Stimulated activated CD8-positive, alpha-beta memory T cell treated with anti-CD3 and anti-CD28 coated beads, Interleukin-15, amount 100 ng/mL, for 48 hours (primary cell): ENCODE data around the gene TRIP13.
"Not testable (repeated sequence)": the region's sequence is repeated elsewhere in the genome, so short reads cannot be mapped to it uniquely, and the experiment has no call there.

Experiments used
- DNase-seq, 2 donors: peaks; one replicate each; pipeline ENCODE4 v3.0.0-alpha.2; 2020; ENCODE audit warnings: low read depth in 2 of 2

The TRIP13 gene, protein sequence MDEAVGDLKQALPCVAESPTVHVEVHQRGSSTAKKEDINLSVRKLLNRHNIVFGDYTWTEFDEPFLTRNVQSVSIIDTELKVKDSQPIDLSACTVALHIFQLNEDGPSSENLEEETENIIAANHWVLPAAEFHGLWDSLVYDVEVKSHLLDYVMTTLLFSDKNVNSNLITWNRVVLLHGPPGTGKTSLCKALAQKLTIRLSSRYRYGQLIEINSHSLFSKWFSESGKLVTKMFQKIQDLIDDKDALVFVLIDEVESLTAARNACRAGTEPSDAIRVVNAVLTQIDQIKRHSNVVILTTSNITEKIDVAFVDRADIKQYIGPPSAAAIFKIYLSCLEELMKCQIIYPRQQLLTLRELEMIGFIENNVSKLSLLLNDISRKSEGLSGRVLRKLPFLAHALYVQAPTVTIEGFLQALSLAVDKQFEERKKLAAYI

DNA sequence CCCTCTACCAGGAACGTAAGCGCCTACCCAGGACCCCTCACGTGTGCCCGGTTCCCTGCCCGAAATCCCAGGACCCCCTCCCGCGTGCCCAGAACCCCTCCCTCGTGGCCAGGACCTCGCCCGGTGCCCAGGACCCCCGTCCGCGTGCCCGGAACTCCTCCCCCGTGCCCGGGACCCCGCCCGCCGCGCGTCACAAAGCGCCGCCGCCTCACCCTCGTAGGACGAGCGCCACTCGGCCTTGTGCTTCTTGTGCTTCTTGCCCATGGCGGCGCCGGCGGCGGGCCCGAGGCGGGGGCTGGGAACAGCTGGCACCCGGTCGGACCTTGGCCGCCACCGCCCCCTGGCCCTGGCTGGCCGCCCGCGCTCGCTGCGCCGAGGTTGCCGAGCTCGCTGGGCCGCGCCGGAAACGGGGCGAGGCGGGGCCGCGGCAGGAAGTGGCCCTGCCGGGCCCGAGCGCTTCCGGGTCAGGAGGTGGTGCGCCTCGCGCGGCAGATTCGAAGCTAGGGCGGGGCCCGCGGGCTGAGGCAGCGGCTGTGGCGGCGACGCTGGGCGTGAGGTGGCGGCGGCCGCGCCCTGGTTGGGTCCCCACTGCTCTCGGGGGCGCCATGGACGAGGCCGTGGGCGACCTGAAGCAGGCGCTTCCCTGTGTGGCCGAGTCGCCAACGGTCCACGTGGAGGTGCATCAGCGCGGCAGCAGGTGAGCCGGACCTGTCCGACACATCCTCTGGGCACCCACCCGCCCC lies at the start of gene TRIP13, which contains the start of gene BRD9:
Gene TRIP13 (plus strand): TSS at position 491 of the 743 bp plus-strand sequence. CDS start 115 bp downstream, at position 606.
Gene BRD9 (minus strand): TSS at position 408 of the 743 bp plus-strand sequence. CDS start 144 bp downstream, at position 264.
- DNase-seq: peak; percentile 82

DNA sequence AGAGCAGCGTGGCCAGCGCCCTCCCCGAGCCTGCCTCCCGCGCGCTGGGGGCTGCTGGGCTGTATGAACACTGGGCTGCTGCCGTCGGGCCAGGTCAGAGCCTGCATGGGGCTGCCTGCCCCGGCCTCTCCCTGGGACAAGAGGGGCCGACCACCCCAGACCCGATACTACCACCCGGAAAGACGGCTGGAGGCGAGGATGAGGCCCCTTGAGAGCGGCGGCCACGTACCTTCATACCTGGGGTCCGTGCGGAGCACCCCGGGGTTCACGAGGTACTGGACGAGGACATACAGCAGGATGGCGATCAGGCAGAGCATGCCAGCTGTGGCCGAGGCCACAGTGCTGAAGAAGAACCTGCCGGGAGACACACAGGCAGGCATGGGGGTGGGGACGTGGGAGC lies 49.3 kb upstream of the TRIP13 start:
- DNase-seq: not testable (repeated sequence)

DNA sequence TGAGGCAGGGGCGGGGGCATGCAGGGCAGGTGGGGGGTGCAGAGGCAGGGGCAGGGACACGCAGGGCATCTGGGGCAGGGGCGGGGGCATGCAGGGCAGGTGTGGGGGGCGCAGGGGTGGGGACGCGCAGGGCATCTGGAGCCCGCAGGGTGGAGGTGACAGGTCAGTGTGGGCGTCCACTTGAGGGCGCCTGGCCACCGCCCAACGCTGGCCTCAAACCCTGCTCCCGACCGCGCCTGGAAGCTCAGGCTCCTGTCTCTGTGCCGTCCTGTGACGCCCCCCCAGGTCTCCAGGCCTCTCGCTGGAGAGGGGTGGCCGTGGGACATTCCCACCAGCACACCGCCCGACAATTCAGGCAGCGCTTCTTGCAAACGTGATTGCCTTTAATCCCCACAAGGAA lies 48.8 kb upstream of the TRIP13 start:
- DNase-seq: not testable (repeated sequence)

DNA sequence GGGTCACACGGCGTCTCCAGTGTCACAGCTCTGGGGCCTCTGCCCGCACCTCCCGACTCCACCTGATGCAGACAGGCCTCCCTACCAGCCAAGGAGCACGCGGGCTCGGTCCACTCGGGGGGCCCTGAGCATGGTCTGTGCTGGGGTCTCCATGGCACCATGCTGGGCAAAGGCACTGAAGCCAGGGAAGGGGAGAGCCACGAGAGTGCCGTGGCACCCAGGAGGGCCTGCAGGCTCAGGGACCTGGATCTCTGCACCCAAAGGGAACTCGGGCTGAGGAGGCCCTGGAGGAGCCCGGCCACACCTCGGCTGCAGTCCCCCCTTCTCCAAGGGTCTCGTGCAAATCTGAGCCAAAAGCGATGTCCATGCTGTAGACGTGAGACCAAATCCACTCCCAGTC lies 48.3 kb upstream of the TRIP13 start:
- not testable (repeated sequence) for DNase-seq

DNA sequence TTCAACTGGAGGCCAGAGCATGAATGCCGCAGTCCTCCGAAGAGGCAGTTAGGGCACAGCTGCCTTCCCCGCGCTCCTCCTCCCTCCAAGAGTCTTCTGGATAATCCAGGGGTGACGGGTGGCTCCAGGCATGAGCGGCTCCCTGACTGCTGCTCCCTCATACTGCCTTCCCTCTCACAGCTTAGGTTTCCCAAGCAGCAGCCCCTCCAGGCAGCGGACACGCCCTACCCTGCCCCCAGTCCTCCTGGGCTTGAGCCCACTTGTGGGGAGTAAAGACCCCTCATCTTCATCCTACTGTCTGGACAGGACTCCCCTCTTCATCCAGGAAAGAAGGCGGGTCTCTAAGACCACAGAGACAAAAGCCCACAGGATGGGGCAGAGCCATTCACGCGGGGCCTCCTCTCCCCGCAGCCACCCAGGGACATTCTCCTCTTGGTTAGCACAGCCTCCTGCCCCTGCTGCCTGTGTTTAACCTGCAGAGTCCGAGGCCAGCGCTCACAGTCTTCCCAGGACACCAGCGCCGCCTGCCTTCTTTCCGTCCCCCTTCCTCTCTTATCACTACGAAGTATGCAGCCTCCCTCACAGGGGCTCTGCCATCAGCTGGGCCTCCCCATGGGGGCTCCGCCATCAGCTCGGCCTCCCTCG lies 47.5 kb upstream of the TRIP13 start:
- not testable (repeated sequence) for DNase-seq

DNA sequence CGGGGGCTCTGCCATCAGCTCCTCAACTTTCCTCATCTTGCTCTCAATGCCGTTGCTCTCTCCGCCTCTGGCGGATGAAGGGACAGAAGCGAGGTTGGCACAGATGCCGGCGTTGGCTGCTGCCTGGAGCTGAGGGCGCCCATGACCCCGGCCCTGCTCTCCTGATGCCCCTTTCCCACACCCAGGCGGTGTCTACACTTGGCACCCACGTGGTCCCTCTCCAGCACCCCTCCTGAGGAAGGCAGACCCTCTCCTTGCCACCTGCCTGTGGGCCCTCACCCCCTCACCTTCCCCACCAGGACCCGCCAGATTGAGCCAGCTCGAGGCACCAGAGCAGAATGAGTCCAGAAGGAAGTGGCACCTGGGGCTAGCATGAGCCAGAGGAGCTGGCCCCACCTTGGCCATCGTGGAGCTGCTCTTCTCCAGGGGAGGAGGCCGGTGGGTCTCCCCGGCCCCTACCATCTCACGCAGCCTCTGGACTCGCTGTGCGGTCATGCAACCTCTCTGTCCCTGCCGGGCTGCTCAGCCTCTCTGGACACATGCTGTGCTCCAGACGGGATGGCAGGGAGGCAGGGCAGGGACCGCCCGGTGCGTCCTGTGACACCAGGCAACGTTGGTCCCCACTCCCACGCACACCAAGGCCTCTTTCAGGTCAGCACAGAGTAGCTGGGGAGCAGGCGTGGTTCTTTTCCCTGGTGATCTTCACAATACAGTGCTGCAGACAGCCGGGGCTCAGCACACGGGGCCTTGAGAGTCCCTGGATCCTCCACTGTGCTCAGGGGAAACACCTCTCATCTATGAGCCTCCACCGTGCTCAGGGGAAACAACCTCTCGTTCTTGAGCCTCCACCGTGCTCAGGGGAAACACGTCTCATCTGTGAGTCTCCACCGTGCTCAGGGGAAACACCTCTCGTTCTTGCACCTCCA lies 46.7 kb upstream of the TRIP13 start:
- DNase-seq: not testable (repeated sequence)

DNA sequence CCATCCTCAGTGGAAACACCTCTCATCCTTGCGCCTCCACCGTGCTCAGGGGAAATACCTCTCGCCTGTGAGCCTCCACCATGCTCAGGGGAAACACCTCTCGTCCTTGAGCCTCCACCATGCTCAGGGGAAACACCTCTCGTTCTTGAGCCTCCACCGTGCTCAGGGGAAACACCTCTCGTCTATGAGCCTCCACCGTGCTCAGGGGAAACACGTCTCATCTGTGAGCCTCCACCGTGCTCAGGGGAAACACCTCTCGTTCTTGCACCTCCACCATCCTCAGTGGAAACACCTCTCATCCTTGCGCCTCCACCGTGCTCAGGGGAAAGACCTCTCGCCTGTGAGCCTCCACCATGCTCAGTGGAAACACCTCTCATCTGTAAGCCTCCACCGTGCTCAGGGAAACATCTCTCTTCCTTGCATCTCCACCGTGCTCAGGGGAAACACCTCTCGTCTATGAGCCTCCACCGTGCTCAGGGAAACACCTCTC lies 46.0 kb upstream of the TRIP13 start:
- DNase-seq: peak in 1 of 2 donors; percentile 20

DNA sequence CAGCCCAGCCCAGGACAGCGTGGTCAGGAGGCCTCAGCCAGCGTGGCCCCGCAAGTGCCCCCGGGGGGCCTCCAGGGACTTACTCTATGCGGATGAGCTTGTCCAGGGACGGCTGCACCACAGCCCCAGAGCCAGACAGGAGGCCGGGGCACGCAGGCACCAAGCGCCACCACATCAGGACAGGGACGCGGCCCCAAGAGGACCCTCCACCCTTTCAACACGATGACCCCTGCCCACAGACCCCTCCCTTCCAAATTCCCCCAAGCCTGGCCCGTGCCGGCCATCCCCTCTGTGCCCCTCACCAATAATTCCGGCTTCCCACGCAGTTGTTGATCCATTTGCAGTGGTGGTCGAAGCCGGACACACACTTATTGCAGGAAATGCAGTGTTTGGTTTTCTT lies 45.5 kb upstream of the TRIP13 start:
- DNase-seq: not testable (repeated sequence)

DNA sequence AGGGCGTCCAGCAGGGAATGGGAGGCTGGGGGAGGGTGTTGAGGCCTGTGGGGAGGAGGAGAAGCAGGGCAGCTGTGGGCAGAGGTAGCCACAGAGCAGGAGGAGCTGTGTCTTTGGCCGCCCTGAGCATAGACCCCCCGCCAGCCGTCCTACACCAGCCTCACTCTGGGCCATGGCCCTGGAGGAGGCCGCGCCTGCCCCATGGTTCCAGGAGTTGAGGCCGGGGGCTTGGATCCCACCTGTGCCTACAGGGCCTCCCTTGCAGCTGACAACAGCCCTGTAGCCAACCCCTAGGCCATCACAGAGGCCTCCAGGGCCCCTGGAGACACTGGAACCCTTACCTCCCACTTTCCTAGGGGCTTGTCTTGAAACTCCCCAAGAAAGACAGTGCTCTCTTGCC lies 44.9 kb upstream of the TRIP13 start:
- not testable (repeated sequence) for DNase-seq

DNA sequence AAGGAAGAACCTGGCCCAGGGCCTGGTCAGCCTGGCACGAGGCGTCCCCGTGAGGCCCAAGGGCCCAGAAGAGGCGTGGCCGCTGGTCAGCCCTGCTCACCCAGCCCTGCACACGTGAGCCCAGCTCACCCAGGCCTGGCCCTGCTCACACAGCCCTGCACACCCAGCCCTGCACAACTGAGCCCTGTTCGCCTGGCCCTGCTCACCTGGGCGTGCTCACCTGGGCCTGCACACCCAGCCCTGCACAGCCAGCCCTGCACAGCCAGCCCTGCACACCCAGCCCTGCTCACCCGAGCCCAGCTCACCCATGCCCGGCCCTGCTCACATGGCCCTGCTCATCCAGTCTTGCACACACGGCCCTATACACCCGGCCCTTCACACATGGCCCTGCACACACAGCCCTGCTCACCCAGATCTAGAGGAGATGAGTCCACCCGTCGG lies 44.0 kb upstream of the TRIP13 start:
- DNase-seq: no peak

DNA sequence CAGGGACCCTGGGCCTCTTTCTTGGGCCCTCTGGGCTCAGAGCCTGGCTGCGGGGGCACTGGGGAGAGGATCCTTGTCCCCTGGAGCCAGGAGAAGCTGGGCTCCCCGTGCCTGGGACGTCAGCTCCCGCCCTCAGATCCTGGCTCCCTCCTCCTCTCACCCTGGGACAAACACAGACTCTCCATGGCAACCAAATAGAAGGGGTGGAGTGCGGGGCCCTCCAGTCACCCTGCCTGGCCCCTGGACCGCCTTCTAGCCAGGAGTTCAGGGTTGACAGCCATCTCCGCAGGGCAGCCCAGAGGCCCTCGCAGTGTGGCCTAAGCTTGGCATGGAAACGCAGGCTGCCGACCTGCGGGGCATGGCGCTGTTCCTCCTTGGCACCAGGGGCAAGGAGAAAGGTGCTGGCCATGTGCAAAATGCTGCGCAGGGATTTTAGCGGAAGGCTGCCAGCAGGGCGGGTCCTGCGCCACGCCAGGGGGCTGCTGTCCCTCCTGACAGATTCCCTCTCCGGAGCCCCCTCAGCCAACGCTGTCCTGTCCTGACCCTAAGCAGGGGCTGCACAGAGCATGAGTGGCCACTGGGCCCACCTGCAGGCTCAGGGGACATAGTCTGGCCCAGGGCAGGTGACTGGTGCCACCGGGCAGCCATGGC lies 42.9 kb upstream of the TRIP13 start:
- no peak for DNase-seq

DNA sequence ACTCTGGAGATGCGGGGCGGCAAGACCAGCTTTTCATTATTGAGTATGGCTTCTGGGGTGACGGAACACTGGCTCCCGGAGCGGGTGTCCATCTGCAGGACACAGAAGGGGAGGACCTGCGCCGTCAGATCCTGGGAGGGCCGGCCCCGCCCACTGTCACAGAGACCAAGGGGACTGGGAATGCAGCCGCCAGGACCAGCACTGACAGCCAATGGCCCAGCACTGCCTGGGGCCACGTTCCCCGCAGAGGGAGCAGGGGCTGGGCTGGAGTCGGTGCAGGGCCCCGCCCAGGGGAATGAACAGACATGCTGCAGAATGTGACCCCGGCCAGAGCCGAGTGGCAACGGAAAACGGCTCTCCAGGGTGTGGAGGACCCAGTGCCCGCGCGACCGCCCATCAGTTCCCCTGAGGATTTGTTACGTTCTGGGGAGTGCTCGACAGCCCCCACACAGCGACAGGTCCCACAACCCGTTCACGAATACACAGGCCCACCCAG lies 42.1 kb upstream of the TRIP13 start, which contains the start of gene ZDHHC11:
Gene ZDHHC11 (minus strand): TSS at position 476 of the 496 bp plus-strand sequence. CDS start 384 bp downstream, at position 92.
- DNase-seq: no peak

DNA sequence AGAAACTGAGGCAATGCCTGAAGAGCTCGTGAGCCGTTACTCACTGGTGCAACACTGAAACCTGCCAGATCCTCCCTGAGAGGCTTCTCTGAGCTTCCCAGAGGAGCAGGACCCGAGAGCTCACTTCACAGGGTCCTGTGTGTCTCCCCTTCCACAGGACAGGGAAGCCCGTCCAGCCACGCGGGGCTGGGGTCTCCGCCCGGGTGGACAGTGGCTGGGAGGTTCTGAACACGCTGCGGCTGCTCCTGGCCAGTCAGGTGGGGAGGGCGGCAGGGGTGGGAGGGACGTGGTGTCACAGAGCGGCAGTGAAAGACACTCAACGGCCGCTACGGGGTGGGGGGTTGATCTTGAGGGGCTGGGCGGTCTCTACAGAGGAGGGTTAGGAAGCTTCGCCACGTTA lies 41.6 kb upstream of the TRIP13 start:
- DNase-seq: no peak

DNA sequence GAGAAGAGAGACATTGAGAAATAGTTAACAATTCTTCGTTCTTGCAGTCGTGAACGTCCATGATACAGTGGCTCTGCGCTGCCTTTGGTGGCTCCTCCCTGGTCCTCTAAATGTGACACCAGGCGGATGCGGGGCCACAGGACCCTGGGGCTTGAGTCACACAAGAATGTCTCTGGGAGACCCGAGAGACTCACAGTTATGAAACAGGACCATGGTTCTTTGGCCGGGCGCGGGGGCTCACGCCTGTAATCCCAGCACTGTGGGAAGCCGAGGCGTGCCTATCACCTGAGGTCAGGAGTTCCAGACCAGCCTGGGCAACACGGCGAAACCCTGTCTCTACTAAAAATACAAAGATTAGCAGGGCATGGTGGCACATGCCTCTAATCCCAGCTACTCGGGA lies 41.1 kb upstream of the TRIP13 start:
- no peak for DNase-seq

DNA sequence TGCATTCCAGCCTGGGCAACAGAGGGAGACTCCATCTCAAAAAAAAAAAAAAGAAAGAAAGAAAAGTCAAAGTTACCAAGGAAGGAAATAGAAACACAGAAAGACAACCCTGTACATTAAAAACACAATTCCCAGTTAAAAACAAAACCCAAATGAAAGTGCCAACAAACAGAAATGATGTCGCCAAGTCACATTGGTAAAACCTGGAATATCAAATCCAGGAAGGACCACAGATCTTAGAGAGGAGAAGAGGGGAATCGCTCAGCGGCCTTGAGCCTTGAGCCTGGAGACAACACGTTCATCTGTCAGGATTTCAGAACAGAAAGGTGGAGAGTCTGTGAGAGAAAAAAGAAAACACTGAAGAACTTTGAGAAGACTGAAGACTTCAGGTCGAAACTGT lies 40.7 kb upstream of the TRIP13 start:
- DNase-seq: no peak

DNA sequence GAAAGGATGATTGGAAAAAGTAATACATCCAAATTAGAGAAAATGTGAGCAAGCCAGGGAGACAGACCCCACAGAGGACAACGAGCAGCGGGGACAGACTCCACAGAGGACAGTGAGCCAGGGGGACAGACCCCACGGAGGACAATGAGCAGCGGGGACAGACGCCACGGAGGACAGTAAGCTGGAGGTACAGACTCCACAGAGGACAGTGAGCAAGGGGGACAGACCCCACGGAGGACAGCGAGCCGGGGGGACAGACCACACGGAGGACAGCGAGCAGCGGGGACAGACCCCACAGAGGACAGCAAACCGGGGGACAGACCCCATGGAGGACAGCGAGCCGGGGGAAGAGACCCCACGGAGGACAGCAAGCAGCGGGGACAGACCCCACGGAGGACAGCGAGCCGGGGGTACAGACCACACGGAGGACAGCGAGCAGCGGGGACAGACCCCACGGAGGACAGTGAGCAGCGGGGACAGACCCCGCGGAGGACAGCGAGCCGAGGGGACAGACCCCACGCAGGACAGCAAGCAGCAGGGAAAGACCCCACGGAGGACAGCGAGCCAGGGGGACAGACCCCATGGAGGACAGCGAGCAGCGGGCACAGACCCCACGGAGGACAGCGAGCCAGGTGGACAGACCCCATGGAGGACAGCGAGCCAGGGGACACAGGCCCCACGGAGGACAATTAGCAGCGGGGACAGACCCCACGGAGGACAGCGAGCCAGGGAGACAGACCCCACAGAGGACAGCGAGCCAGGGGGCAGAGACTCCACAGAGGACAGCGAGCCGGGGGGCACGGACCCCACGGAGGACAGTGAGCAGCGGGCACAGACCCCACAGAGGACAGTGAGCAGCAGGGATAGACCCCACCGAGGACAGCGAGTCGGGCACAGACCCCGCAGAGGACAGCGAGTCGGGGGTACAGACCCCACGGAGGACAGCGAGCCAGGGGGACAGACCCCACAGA lies 40.0 kb upstream of the TRIP13 start:
- DNase-seq: no peak

DNA sequence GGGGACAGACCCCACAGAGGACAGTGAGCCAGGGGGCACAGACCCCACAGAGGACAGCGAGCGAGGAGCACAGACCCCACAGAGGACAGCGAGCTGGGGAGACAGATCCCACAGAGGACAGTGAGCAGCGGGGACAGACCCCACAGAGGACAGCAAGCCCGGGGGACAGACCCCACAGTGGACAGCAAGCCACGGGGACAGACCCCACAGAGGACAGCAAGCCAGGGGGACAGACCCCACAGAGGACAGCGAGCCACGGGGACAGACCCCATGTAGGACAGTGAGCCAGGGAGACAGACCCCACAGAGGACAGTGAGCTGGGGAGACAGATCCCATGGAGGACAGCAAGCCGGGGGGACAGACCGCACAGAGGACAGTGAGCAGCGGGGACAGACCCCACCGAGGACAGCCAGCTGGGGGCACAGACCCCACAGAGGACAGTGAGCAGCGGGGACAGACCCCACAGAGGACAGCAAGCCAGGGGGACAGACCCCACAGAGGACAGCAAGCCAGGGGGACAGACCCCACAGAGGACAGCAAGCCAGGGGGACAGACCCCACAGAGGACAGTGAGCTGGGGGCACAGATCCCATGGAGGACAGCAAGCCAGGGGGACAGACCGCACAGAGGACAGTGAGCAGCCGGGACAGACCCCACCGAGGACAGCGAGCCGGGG lies 39.1 kb upstream of the TRIP13 start:
- not testable (repeated sequence) for DNase-seq

DNA sequence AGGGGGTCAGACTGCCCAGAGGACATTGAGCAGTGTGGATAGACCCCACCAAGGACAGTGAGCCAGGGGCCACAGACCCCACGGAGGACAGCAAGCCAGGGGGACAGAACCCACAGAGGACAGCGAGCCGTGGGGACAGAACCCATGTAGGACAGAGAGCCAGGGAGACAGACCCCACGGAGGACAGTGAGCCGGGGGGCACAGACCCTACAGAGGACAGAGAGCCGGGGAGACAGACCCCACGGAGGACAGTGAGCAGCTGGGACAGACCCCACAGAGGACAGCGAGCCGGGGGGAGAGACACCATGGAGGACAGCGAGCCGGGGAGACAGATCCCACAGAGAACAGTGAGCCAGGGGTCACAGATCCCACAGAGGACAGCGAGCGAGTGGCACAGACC lies 38.5 kb upstream of the TRIP13 start:
- no peak for DNase-seq
